Measurements from ENCODE around the gene FAM186B. TPM values are rescaled to one million over a fixed set of nuclear protein-coding genes. Genes with fewer than 3 reads are reported as not detected.

FAM186B gene
- polyA plus RNA-seq, 3 donors, result not detected

DNA sequence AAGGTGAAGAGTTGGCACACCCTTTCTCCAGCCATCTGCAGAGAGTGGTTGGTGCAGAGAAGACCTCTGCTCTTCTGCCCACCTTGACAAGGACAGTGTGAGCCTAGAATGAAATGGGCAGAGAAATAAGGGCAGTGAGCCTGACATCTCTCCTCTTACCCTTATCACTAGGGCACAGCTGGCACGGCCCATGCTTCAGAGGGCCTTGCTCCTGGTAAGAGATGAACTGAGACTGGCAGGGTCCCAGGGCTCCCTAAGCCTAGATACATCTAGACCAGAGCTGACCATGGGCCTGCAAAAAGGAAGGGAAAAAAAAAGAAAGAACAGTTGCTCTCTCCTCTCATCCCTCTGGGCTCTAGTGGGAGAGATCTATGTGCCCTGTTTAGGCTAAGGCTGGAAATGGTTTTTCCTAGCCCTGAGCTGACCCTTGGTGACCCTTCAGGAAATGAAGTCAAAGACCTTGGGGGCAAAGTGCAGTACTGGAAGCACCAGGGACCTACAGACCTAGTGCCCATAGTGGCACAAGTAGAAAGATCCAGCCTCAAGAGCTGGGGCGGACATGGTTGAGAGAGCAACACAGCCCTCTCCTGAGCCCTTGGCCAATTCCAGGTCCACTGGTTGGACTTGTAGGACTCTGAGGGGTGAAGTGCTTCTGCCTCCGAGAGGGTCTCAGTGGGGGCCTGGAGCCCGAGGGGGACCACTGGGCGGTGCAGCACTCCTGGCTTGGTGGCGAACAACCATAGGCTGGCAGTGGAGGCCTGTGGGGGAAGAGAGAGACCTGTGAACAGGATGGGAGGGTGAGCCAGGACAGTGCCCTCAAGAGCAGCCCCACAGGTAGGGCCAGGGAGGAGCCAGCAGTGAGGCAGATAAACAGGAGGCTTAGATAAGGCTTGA is 40.0 kb upstream of the FAM186B start:
- Mint-ChIP-seq H3K36me3 (peaks cover 43 to 45% of the 10 kb centered on the region in 2 donors), H3K4me1 (peaks cover 8% of the 10 kb centered on the region), H3K4me3 (no peak overlapping the region), H3K27me3 (ENCODE audit: low read depth in 3 of 3) (peaks cover 0 to 3% (median 1%) of the 10 kb centered on the region in 3 donors), H3K27ac (no peak overlapping the region), H3K9me3 (no peaks in the 10 kb centered on the region)
- peaks cover 18 to 35% of the 10 kb centered on the region in 2 donors for H3K36me3 ChIP-seq (replicated peaks in 1 of 2; ENCODE audit: control insufficient read depth in 1 of 2, insufficient read depth in 2 of 2, low read length in 2 of 2)
- 98% methylated on average over 6 of the region's 6 CpGs for WGBS (ENCODE audit: insufficient coverage)
- intact Hi-C loops (cut with micrococcal nuclease), result no loop called here
- no peak overlapping the region for H3K4me3 ChIP-seq (replicated peaks in 1 of 3; ENCODE audit: low read depth in 2 of 3, low read length in 3 of 3)
- no peak overlapping the region for H3K27ac ChIP-seq (ENCODE audit: low read depth in 1 of 2, low read length in 2 of 2)
- no peaks in the 10 kb centered on the region for H3K27me3 ChIP-seq (ENCODE audit: control insufficient read depth in 2 of 2, insufficient read depth in 2 of 2, low read length in 2 of 2)
- H3K9ac ChIP-seq (ENCODE audit: insufficient read depth, low read length, poor library complexity, severe bottlenecking), result no peak overlapping the region
- no peak for DNase-seq
- H3K4me2 ChIP-seq (replicated peaks; ENCODE audit: extremely low read depth, low read length, poor library complexity, severe bottlenecking), result no peak overlapping the region
- H4K20me1 ChIP-seq (ENCODE audit: insufficient read depth, low read length), result no peaks in the 10 kb centered on the region
- no peaks in the 10 kb centered on the region for H3K79me2 ChIP-seq (ENCODE audit: insufficient read depth, low read length)
- no peaks in the 10 kb centered on the region for H3K9me3 ChIP-seq (replicated peaks in 1 of 2; ENCODE audit: control insufficient read depth in 1 of 2, insufficient read depth in 1 of 2, low read length in 2 of 2)
- H2AFZ ChIP-seq (ENCODE audit: insufficient read depth, low read depth, low read length, poor library complexity, severe bottlenecking), result no peak overlapping the region
- H3K4me1 ChIP-seq (ENCODE audit: control insufficient read depth in 1 of 2, insufficient read depth in 2 of 2, low read length in 2 of 2), result peaks cover 4 to 6% of the 10 kb centered on the region in 2 donors
- TF ChIP-seq, protein P1, sequence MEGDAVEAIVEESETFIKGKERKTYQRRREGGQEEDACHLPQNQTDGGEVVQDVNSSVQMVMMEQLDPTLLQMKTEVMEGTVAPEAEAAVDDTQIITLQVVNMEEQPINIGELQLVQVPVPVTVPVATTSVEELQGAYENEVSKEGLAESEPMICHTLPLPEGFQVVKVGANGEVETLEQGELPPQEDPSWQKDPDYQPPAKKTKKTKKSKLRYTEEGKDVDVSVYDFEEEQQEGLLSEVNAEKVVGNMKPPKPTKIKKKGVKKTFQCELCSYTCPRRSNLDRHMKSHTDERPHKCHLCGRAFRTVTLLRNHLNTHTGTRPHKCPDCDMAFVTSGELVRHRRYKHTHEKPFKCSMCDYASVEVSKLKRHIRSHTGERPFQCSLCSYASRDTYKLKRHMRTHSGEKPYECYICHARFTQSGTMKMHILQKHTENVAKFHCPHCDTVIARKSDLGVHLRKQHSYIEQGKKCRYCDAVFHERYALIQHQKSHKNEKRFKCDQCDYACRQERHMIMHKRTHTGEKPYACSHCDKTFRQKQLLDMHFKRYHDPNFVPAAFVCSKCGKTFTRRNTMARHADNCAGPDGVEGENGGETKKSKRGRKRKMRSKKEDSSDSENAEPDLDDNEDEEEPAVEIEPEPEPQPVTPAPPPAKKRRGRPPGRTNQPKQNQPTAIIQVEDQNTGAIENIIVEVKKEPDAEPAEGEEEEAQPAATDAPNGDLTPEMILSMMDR (IDR thresholded peaks at IDR 0.05), result no peak

DNA sequence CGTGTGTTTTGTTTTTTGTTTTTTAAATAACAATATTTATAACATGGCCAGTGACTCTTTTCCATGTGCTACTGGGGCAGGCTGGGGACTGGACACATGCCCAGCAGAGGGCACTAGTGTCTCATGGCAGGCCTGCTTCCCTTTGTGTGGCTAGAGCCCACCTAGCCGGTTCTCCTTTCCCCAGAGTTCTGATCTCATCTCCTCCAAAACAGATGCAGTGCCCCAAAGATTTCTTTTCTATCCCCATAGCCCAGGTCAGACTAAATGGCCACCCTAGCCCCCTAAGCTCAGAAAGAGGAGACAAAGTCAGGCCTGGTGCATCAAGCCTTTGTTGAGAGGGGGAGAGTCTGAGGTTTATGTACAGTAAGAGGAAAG is 39.2 kb upstream of the FAM186B start:
- H3K9ac ChIP-seq (ENCODE audit: insufficient read depth, low read length, poor library complexity, severe bottlenecking), result no peak overlapping the region
- H3K27ac ChIP-seq (ENCODE audit: low read depth in 1 of 2, low read length in 2 of 2), result no peak overlapping the region
- Mint-ChIP-seq H3K4me3 (no peak overlapping the region), H3K9me3 (no peaks in the 10 kb centered on the region), H3K36me3 (peaks cover 35 to 38% of the 10 kb centered on the region in 2 donors), H3K27me3 (ENCODE audit: low read depth in 3 of 3) (peaks cover 0 to 3% (median 1%) of the 10 kb centered on the region in 3 donors), H3K27ac (peak overlapping the region in 4 of 7 donors; percentile 35 to 66 (median 50)), H3K4me1 (peaks cover 8% of the 10 kb centered on the region)
- WGBS (ENCODE audit: insufficient coverage), result no CpG with 5 or more reads among the region's 2 CpGs
- H3K4me2 ChIP-seq (replicated peaks; ENCODE audit: extremely low read depth, low read length, poor library complexity, severe bottlenecking), result no peak overlapping the region
- intact Hi-C loops (cut with micrococcal nuclease), result loop anchor here (1.0 kb wide), 1 partner anchor 63 kb away; the partner anchor contains the start of gene FMNL3 (in 2 of the 2)
- H3K36me3 ChIP-seq (replicated peaks in 1 of 2; ENCODE audit: control insufficient read depth in 1 of 2, insufficient read depth in 2 of 2, low read length in 2 of 2), result peaks cover 11 to 28% of the 10 kb centered on the region in 2 donors
- H4K20me1 ChIP-seq (ENCODE audit: insufficient read depth, low read length), result no peaks in the 10 kb centered on the region
- DNase-seq, result peak; percentile 72 to 87 (median 82)
- H3K9me3 ChIP-seq (replicated peaks in 1 of 2; ENCODE audit: control insufficient read depth in 1 of 2, insufficient read depth in 1 of 2, low read length in 2 of 2), result no peaks in the 10 kb centered on the region
- no peaks in the 10 kb centered on the region for H3K79me2 ChIP-seq (ENCODE audit: insufficient read depth, low read length)
- no peak overlapping the region for H3K4me3 ChIP-seq (replicated peaks in 1 of 3; ENCODE audit: low read depth in 2 of 3, low read length in 3 of 3)
- TF ChIP-seq, protein P1 (IDR thresholded peaks at IDR 0.05), result peak; percentile 97
- H3K4me1 ChIP-seq (ENCODE audit: control insufficient read depth in 1 of 2, insufficient read depth in 2 of 2, low read length in 2 of 2), result peaks cover 4 to 6% of the 10 kb centered on the region in 2 donors
- H2AFZ ChIP-seq (ENCODE audit: insufficient read depth, low read depth, low read length, poor library complexity, severe bottlenecking), result no peak overlapping the region
- no peaks in the 10 kb centered on the region for H3K27me3 ChIP-seq (ENCODE audit: control insufficient read depth in 2 of 2, insufficient read depth in 2 of 2, low read length in 2 of 2)

All from CD14-positive monocyte (primary cell).